BLaER1 (cell line): Measurements from ENCODE around the gene RNF148.

ENCODE experiments used
- H3K27ac ChIP-seq: shearing (Covaris generic); formaldehyde crosslinking; 2 replicates; pipeline ENCODE4 v1.8.1; 2022
- H3K27me3 ChIP-seq: shearing (Covaris generic); formaldehyde crosslinking; 2 replicates; pipeline ENCODE4 v1.8.1; 2022
- H3K36me3 ChIP-seq: shearing (Covaris generic); formaldehyde crosslinking; 2 replicates; pipeline ENCODE4 v1.8.1; 2022
- H3K4me1 ChIP-seq: shearing (Covaris generic); formaldehyde crosslinking; 2 replicates; pipeline ENCODE4 v1.8.1; 2022
- H3K4me2 ChIP-seq: shearing (Covaris generic); formaldehyde crosslinking; 2 replicates; pipeline ENCODE4 v1.8.1; 2022
- H3K4me3 ChIP-seq: shearing (Covaris generic); formaldehyde crosslinking; 2 replicates; pipeline ENCODE4 v1.8.1; 2022
- H3K9ac ChIP-seq: shearing (Covaris generic); formaldehyde crosslinking; 2 replicates; pipeline ENCODE4 v1.8.1; 2022
- H3K9me3 ChIP-seq: shearing (Covaris generic); formaldehyde crosslinking; 2 replicates; pipeline ENCODE4 v1.8.1; 2022
- H4K20me1 ChIP-seq: shearing (Covaris generic); formaldehyde crosslinking; 2 replicates; pipeline ENCODE4 v1.8.1; 2022
- Cebpa-rat ChIP-seq: shearing (Covaris generic); IDR thresholded peaks from 2 replicates; pipeline ENCODE4 v1.8.1; 2022

RNF148 gene, protein sequence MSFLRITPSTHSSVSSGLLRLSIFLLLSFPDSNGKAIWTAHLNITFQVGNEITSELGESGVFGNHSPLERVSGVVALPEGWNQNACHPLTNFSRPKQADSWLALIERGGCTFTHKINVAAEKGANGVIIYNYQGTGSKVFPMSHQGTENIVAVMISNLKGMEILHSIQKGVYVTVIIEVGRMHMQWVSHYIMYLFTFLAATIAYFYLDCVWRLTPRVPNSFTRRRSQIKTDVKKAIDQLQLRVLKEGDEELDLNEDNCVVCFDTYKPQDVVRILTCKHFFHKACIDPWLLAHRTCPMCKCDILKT

DNA sequence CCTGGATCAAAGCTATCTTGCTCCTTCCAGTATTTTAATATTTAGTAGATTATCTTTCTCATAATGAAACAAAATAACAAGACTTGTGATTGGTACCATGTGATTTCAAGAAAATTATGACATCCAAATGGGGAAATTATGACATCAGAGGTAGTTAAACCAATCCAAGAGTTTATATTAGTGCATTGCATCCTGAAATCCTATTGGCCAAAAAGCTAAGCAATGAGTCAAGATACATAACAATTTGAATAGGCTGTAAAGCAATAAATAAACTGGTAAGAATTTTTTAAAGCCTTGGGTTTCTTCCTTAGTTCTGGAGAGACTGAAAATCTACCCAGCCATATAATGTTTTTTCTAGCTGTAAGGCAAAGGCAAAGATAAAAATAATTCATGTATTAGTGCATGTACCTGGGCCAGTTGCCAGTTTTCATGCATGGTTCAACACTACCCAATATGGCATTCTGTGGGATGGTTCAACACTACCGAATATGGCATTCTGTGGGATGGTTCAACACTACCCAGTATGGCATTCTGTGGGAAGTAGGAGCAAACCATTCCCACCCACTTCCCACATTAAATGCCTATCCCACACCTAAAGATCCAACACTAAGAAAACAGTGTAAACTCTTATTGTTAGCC lies at the start of gene RNF148:
Gene RNF148, minus strand, starts transcription at position 51 of the 639 bp plus-strand sequence. CDS start 172 bp downstream, outside the sequence.
- no peak within 1 kb of the TSS for H3K4me2 ChIP-seq
- H3K4me1 ChIP-seq = no peaks in the 10 kb centered on the region
- no peak within 1 kb of the TSS for H3K9ac ChIP-seq
- no peaks in the 10 kb centered on the region for H4K20me1 ChIP-seq
- no peaks in the 10 kb centered on the region for H3K27me3 ChIP-seq
- no peaks in the 10 kb centered on the region for H3K9me3 ChIP-seq
- H3K4me3 ChIP-seq = no peak within 1 kb of the TSS
- no peak within 1 kb of the TSS for H3K27ac ChIP-seq
- TF ChIP-seq Cebpa-rat = no peak
- no peaks in the 10 kb centered on the region for H3K36me3 ChIP-seq

DNA sequence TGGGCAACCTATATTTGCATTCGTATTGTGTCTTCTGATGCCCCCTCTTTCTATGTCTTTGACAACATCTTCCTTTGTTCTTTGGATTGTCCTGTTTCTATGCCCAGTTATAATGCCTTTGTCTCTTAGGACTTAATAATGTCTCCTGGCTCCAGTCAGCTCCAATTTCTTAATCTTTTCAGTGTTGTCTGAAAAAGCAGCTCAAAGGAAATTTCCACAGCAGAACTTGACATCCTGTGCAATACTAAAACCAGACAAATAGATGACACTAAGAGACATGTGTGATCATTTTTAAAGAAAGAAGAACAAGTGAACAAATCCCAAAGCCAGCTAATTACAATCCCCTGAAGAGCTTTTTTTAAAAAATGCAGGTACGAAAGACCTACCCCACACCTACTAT lies 47.7 kb upstream of the RNF148 start:
- Histone ChIP-seq H4K20me1 (no peaks in the 10 kb centered on the region), H3K9ac (no peak overlapping the region), H3K4me3 (no peak overlapping the region), H3K4me2 (no peak overlapping the region), H3K27ac (no peak overlapping the region), H3K27me3 (no peaks in the 10 kb centered on the region), H3K4me1 (no peaks in the 10 kb centered on the region), H3K36me3 (no peaks in the 10 kb centered on the region), H3K9me3 (no peaks in the 10 kb centered on the region)
- no peak for TF ChIP-seq Cebpa-rat

DNA sequence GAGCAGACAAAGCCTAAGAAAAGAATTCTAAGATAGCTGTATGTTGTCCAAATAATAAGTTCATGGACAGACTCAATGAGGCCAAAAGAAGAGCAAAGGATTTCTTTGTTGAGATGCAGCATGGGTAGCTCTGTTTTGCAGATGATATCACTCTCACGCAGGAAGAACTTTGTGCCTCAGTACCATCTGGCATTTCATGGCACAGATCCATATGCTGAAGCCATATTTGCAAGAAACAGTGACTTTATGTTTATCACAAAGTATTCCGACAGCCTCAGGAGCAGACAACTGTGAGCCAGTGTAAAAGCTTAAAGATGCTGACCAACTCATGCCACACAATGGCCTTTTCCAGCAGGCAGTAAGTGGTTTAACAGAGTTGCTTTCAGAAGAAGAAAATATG lies 45.5 kb upstream of the RNF148 start:
- no peak for TF ChIP-seq Cebpa-rat
- Histone ChIP-seq H3K27me3 (no peaks in the 10 kb centered on the region), H3K36me3 (no peaks in the 10 kb centered on the region)

DNA sequence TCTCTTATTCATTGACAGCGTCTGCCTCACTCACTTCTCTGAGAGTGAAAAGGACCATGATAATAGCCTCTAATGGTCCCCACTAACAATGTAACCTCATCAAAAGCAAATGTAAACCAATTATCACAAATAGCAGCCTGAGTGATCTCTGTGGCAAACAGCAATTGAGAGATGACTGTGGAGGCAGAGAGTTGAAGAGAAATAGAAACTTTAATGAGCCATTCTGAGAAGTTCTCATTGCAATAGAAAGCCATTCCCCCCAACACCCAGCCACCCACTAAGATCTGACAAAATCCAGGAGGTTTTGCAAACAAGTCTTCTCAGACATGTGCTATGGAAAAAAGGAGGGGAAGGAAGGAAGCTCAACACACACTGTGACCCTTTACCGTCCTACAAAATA lies 44.2 kb upstream of the RNF148 start:
- Histone ChIP-seq H4K20me1 (no peaks in the 10 kb centered on the region), H3K27ac (no peak overlapping the region), H3K9me3 (no peaks in the 10 kb centered on the region), H3K27me3 (no peaks in the 10 kb centered on the region), H3K36me3 (no peaks in the 10 kb centered on the region), H3K9ac (no peak overlapping the region), H3K4me3 (no peak overlapping the region), H3K4me1 (no peaks in the 10 kb centered on the region), H3K4me2 (no peak overlapping the region)
- no peak for TF ChIP-seq Cebpa-rat

More for the DNA sequence above, 45.5 kb upstream of the RNF148 start:
- Histone ChIP-seq H3K4me3 (no peak overlapping the region), H4K20me1 (no peaks in the 10 kb centered on the region), H3K9me3 (no peaks in the 10 kb centered on the region), H3K4me2 (no peak overlapping the region), H3K9ac (no peak overlapping the region), H3K27ac (no peak overlapping the region), H3K4me1 (no peaks in the 10 kb centered on the region)

DNA sequence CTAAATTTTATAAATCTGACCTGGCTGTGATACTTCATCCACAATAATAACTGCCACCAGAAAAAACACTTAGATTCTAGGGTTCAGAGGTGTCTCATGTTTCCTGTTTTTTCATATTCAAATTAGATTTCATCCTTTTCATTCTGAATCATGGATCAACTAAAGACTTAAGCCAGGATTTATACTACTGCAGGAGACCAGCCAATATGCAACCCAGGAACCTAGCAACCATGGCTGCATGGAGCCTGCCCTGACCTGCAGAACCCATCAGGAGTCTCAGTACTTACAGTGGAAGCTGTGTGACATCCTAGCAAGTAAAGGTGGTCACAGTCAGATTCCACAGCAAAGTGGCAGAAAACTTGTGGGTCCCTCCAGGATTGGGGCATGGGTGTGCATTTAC lies 40.5 kb upstream of the RNF148 start:
- Histone ChIP-seq H3K4me3 (no peak overlapping the region), H4K20me1 (no peaks in the 10 kb centered on the region), H3K27ac (no peak overlapping the region), H3K36me3 (no peaks in the 10 kb centered on the region), H3K9ac (no peak overlapping the region), H3K4me1 (no peaks in the 10 kb centered on the region), H3K4me2 (no peak overlapping the region), H3K9me3 (no peaks in the 10 kb centered on the region), H3K27me3 (no peaks in the 10 kb centered on the region)
- no peak for TF ChIP-seq Cebpa-rat

DNA sequence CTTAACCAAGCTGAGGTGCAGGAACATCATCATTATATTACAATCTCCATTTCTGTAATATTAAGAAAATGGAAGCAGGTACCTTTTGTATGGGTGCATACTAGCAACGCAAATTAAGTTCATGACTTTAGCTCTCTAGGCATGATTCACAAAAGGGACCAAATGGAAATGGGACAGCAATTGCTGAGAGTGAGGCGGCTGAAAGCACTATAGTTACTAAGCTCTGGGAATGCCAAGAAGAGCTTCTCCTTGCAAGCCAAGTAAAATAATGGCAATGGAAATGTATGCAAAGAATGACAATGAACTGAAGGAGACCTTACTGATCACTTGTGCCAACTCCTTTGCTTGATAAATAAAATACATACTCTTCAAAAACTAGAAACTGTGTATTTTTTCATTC lies 36.2 kb upstream of the RNF148 start:
- H3K27ac ChIP-seq = no peak overlapping the region

DNA sequence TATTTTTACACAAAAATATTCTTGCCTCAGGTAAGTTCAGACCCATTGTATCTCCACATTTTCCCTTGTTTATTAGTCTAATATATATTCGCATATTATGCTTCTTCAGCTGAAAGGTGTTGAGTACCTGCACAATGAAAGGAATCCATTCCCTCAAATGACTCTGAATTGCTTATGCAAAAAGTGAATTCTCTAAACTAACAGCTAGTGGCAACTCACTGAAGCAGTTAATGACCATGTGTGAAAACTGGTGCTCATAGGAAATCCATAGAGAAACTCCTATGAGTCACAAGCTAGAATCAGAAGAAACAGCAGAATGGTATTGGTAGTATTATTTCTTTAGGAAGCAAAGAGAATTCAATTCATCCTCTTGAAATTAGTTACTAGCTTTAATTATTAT lies 33.5 kb upstream of the RNF148 start:
- Histone ChIP-seq H3K27ac (no peak overlapping the region), H3K4me3 (no peak overlapping the region), H3K9ac (no peak overlapping the region), H3K27me3 (no peaks in the 10 kb centered on the region), H3K36me3 (no peaks in the 10 kb centered on the region), H3K4me2 (no peak overlapping the region), H3K9me3 (no peaks in the 10 kb centered on the region), H4K20me1 (no peaks in the 10 kb centered on the region), H3K4me1 (no peaks in the 10 kb centered on the region)
- no peak for TF ChIP-seq Cebpa-rat

More for the DNA sequence above, 36.2 kb upstream of the RNF148 start:
- Histone ChIP-seq H3K9ac (no peak overlapping the region), H3K4me1 (no peaks in the 10 kb centered on the region), H3K36me3 (no peaks in the 10 kb centered on the region), H3K9me3 (no peaks in the 10 kb centered on the region), H3K4me3 (no peak overlapping the region), H3K27me3 (no peaks in the 10 kb centered on the region), H4K20me1 (no peaks in the 10 kb centered on the region), H3K4me2 (no peak overlapping the region)
- TF ChIP-seq Cebpa-rat = no peak

DNA sequence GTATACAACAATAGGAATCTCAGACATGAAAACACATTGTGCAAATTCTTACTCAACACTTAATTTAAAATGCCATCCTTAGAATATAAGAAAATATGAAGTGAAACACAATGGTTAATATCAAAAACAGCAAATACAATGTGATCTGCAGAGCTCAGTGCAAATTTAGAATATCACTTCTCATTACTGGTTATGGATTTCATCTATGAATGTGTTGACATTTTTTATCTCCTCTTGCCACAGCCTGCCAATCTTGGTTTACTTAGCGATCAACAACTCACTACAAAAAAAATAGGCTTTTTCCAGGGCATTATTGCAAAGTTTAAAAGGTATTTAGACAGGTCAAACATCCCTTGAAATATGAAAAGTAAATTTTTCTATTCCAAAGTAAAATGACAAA lies 25.0 kb upstream of the RNF148 start:
- Histone ChIP-seq H3K4me2 (no peak overlapping the region), H3K27me3 (no peaks in the 10 kb centered on the region), H3K9ac (no peak overlapping the region), H3K36me3 (no peaks in the 10 kb centered on the region), H3K9me3 (no peaks in the 10 kb centered on the region), H3K27ac (no peak overlapping the region), H3K4me3 (no peak overlapping the region), H3K4me1 (no peaks in the 10 kb centered on the region), H4K20me1 (no peaks in the 10 kb centered on the region)
- no peak for TF ChIP-seq Cebpa-rat

DNA sequence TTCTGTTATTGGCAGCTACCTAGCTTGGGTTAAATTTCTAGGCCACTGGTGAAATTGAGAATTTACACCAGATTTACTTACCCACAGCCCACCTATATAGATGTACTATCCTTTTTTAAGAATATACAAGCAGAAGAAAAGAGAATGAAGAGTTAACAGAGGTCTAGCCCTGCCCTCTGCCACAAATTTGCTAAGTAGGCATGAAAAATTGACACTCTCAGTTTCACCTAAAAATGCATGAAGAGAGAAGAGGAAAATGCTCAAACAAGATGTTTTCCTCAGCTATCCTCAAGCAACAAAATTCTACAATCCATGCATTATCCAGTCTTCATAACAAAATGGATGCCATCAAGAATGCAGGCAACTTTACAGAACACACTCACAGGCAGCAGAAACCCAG lies 24.6 kb upstream of the RNF148 start:
- Histone ChIP-seq H3K4me2 (no peak overlapping the region), H3K36me3 (no peaks in the 10 kb centered on the region), H3K9me3 (no peaks in the 10 kb centered on the region)

DNA sequence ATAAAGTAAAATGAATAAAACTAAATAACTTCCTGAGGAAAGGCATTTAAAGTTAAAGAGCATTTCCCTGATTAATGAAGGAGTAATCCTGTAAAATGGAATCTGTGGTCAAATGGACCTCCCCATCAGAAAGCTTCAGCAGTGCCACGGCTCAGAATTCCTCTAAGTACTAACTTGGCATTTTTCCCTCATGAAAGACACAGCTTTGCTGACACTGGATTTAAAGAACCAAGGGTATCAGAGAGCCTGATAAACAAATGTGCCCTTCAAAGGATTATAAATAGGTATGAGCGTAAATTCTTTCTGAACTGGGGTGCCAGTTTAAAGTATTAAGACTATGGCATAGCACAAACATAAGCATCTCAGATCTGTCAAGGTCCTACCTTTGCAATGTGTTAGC lies 24.2 kb upstream of the RNF148 start:
- H4K20me1 ChIP-seq = no peaks in the 10 kb centered on the region
- H3K27ac ChIP-seq = no peak overlapping the region
- no peak overlapping the region for H3K4me3 ChIP-seq
- no peaks in the 10 kb centered on the region for H3K27me3 ChIP-seq
- H3K4me1 ChIP-seq = no peaks in the 10 kb centered on the region
- no peak overlapping the region for H3K4me2 ChIP-seq
- no peak overlapping the region for H3K9ac ChIP-seq
- no peak for TF ChIP-seq Cebpa-rat
- H3K36me3 ChIP-seq = no peaks in the 10 kb centered on the region
- no peaks in the 10 kb centered on the region for H3K9me3 ChIP-seq

More for the DNA sequence above, 24.6 kb upstream of the RNF148 start:
- Histone ChIP-seq H3K4me1 (no peaks in the 10 kb centered on the region), H3K27ac (no peak overlapping the region), H3K27me3 (no peaks in the 10 kb centered on the region), H4K20me1 (no peaks in the 10 kb centered on the region), H3K9ac (no peak overlapping the region), H3K4me3 (no peak overlapping the region)
- no peak for TF ChIP-seq Cebpa-rat
